Measurements from ENCODE around the gene GALNT16.

DNA sequence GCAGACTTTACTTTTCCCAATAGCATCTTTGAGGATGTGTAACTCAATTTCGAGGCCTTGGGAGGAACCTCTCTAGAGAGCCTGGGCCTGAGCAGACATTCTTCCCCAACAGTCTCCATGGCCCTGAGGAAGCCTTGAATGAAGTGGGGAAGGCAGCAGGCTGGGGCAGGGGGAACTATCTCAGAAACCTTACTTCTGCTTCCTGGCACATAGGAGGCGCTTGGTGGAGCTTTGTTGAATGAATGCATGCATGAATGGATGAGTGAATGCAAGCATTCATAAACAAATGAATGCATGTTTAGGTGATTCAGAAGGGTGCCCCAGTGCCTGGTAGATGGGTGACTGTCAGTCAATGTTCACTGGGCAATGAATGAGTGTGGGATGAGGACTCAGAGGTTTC is 58.3 kb downstream of the GALNT16 start:
- TF ChIP-seq CTCF (IDR thresholded peaks at IDR 0.05; ENCODE audit: borderline replicate concordance, extremely low read depth, low read length, poor library complexity, severe bottlenecking) (no peak), EZH2 (IDR thresholded peaks at IDR 0.05; ENCODE audit: borderline replicate concordance, low read depth, low read length, severe bottlenecking) (no peak)
